ENCODE data around the gene FADS6.

The FADS6 gene

DNA sequence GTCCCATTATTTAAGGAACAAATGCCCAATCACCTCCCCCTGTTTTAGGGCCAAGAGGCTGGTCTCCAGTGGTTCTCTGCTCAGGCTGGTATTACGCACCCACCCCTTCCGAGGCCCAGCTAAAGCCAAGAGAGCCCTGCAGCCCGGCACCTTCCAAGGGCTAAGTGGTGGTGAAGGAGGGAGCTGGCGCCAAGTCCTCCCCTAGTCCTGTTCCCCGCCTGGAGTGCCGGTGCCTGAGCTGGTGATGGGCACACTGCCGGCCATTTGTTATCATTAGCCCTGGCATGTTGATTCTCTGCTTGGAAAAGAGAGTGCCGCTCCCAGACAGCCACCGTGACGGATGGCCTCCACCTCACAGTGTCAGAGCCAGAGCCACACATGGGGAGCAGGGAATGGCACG is 65.6 kb downstream of the FADS6 start:
- no peak overlapping the region for H3K4me3 ChIP-seq (ENCODE audit: low read depth, low read length)
- no peak for DNase-seq (ENCODE audit: low read depth)

More for the DNA sequence above, 65.6 kb downstream of the FADS6 start:
- TF ChIP-seq, protein P1, sequence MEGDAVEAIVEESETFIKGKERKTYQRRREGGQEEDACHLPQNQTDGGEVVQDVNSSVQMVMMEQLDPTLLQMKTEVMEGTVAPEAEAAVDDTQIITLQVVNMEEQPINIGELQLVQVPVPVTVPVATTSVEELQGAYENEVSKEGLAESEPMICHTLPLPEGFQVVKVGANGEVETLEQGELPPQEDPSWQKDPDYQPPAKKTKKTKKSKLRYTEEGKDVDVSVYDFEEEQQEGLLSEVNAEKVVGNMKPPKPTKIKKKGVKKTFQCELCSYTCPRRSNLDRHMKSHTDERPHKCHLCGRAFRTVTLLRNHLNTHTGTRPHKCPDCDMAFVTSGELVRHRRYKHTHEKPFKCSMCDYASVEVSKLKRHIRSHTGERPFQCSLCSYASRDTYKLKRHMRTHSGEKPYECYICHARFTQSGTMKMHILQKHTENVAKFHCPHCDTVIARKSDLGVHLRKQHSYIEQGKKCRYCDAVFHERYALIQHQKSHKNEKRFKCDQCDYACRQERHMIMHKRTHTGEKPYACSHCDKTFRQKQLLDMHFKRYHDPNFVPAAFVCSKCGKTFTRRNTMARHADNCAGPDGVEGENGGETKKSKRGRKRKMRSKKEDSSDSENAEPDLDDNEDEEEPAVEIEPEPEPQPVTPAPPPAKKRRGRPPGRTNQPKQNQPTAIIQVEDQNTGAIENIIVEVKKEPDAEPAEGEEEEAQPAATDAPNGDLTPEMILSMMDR (conservative IDR thresholded peaks at IDR 0.05; ENCODE audit: low read depth, low read length): no peak
